Sigmoid colon (tissue), 7 donors: ENCODE measurements around the gene SLC30A3. TPM values are rescaled to one million over a fixed set of nuclear protein-coding genes. Genes with fewer than 3 reads are reported as not detected.

ENCODE experiments used
- DNase-seq: peaks from one replicate; pipeline ENCODE4 v3.0.0-alpha.2; 2019
- H3K27ac ChIP-seq, 4 donors: fragments of 200-600 bp; sonication (generic); one replicate each; pipeline ENCODE4 v1.5.1; 2016 to 2019; ENCODE audit warnings: mild to moderate bottlenecking in 1 of 4
- H3K27me3 ChIP-seq, 3 donors: fragments of 200-600 bp; sonication (generic); one replicate each; pipeline ENCODE4 v1.5.1; 2019; ENCODE audit warnings: mild to moderate bottlenecking in 1 of 3
- H3K36me3 ChIP-seq, 4 donors: fragments of 200-600 bp; sonication (generic); one replicate each; pipeline ENCODE4 v1.5.1; 2016 to 2019
- H3K4me1 ChIP-seq, 4 donors: fragments of 200-600 bp; sonication (generic); one replicate each; pipeline ENCODE4 v1.5.1; 2017 to 2019
- H3K4me3 ChIP-seq, 4 donors: fragments of 200-600 bp; sonication (generic); one replicate each; pipeline ENCODE4 v1.5.1; 2017 to 2019; ENCODE audit warnings: mild to moderate bottlenecking in 2 of 4, moderate library complexity in 1 of 4
- H3K9me3 ChIP-seq, 4 donors: fragments of 200-600 bp in 3 of 4; sonication (generic) in 3 of 4; one replicate each; pipeline versions ENCODE4 v1.5.1 to v1.6.1; 2013 to 2019
- EP300 ChIP-seq, 4 donors: sonication (generic); formaldehyde crosslinking; IDR thresholded peaks; one replicate each; pipeline ENCODE4 v1.6.1; 2017; ENCODE audit warnings: antibody characterized with exemption in 4 of 4
- POLR2A ChIP-seq, 2 donors: fragments of 450-650 bp; IDR thresholded peaks; one replicate each; pipeline ENCODE4 v1.6.1; 2016; ENCODE audit warnings: antibody characterized with exemption in 2 of 2, mild to moderate bottlenecking in 2 of 2, moderate library complexity in 2 of 2
- POLR2AphosphoS5 ChIP-seq, 4 donors: sonication (generic); formaldehyde crosslinking; IDR thresholded peaks; one replicate each; pipeline ENCODE4 v1.6.1; 2017; ENCODE audit warnings: antibody characterized with exemption in 4 of 4
- WGBS, 2 donors: extraction: QIAGEN DNeasy Blood & Tissue Kit; methylation state at CpG; one replicate each; pipeline ENCODE4 v1.1.7; 2013; 5-methylcytosine and 5-hydroxymethylcytosine counted together
- intact Hi-C: fragments of 100-400 bp; cut with DNase I; formaldehyde crosslinking; loops from one replicate; pipeline ENCODE4 v1.15.1; 2023
- polyA plus RNA-seq, 3 donors: library from polyadenylated mRNA; stranded (reverse); fragments of 200-250 nt; gene quantifications; one replicate each; pipeline ENCODE4 v1.2.3, GENCODE V29; 2013
- total RNA-seq, 4 donors: library from RNA; depleted of rRNA; stranded (reverse); fragments of >200 nt; gene quantifications; one replicate each; pipeline ENCODE4 v1.1.0, GENCODE V29; 2016
- TF ChIP-seq, protein P1 (sequence below), 4 experiments: fragments of 450-650 bp in 3 of 4; fragments of 200-600 bp in 1 of 4; IDR thresholded peaks; one replicate each; pipeline ENCODE4 v1.5.1; 2016 to 2019; ENCODE audit warnings: antibody characterized with exemption in 4 of 4, mild to moderate bottlenecking in 3 of 4, moderate library complexity in 2 of 4
- donor health status: healthy with polysubstance abuse.
- donor health status: Bipolar disorder and iron deficiency.
- donor health status: healthy.

SLC30A3 gene, protein sequence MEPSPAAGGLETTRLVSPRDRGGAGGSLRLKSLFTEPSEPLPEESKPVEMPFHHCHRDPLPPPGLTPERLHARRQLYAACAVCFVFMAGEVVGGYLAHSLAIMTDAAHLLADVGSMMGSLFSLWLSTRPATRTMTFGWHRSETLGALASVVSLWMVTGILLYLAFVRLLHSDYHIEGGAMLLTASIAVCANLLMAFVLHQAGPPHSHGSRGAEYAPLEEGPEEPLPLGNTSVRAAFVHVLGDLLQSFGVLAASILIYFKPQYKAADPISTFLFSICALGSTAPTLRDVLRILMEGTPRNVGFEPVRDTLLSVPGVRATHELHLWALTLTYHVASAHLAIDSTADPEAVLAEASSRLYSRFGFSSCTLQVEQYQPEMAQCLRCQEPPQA
- total RNA-seq (1 to 10 TPM in 1 of 4 donors, under 1 TPM in 2, not detected in 1; 0.28 to 1.1 (median 0.68) TPM), polyA plus RNA-seq (under 1 TPM in 2 of 3 donors, not detected in 1; 0.10 to 0.60 TPM)

DNA sequence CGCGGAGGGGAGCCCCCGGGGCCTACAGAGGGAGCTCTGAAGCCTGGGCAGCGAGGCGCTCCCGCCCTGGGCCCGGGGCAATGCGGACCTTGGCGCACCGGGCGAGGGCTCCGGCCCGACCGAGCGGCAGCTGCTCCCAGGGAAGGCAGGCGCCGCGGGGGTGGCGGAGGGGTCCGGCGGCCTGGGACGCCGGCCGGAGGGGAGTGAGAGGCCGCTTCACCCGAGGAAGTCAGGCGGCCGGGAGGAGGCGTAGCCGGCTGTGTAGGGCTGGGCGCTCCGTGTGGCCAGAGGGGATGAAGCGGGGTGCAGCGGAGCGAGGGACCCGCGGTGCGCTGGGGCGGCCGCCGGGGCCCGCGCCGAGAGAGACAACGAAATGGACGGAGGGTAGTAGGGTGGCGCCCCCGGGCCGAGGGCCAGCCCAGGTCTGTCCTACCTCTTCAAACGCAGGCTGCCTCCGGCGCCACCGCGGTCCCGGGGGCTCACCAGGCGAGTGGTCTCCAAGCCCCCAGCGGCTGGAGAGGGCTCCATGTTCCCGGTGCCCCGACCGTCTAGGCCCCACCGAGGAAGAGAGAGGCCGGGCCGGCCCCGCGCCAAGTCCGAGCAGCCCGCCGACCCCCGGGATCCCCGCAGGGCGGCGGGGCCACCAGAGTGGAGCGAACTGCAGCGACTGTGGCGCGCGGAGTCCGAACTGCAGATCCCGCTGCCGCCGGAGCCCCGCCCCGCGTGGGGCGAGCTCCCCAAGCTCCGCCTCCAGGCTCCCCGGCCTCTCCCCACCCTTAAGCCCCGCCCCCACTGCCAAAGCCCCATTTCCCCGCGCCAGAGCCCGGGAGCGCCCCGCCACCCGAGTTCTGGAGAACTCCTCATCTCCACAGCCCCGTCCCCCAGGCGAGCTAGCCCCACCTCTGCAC, at the start of gene SLC30A3:
Gene SLC30A3, minus strand, starts transcription at position 669 of the 908 bp plus-strand sequence. Its CDS starts 141 bp downstream, at position 528.
- H3K9me3 ChIP-seq, result no peaks in the 10 kb centered on the region
- H3K4me1 ChIP-seq, result peaks cover 0 to 38% (median 37%) of the 10 kb centered on the region in 4 donors
- intact Hi-C loops, result no loop called here
- peak in 1 of 4 donors; percentile 47 for TF ChIP-seq POLR2AphosphoS5 (IDR thresholded peaks at IDR 0.05)
- TF ChIP-seq POLR2A (IDR thresholded peaks at IDR 0.05), result no peak
- peak; percentile 71 for DNase-seq
- peaks cover 47 to 100% (median 92%) of the 10 kb centered on the region in 3 donors for H3K27me3 ChIP-seq
- 1% methylated on average over 96 of the region's 96 CpGs for WGBS, 2 donors
- no peak within 1 kb of the TSS for H3K27ac ChIP-seq
- no peaks in the 10 kb centered on the region for H3K36me3 ChIP-seq
- peak within 1 kb of the TSS; percentile 13 to 50 (median 44) for H3K4me3 ChIP-seq

DNA sequence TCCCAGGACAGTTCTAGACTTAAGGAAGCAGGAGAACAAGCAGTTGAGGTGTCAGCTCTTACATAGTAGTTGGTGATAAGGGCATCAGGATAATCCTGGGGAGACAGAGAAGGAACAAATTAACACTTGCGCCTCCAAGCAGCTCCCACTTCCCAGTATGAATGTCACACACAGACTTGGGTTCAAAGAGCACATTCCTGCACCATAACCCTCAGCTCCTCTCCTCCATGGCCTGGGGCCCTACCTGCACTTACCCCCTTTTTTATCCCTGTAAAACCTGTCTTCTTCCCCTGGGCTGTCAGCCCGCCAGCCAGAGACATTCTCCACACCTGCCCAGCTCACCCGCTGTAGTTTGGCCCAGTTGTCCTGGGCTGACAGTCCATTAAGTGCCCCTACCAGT, 49.3 kb upstream of the SLC30A3 start:
- peaks cover 4 to 25% (median 12%) of the 10 kb centered on the region in 4 donors for H3K36me3 ChIP-seq
- WGBS, 2 donors, result 94 to 98% methylated on average over 3 of the region's 3 CpGs
- intact Hi-C loops, result no loop called here
- no peaks in the 10 kb centered on the region for H3K9me3 ChIP-seq
- H3K4me3 ChIP-seq, result no peak overlapping the region
- TF ChIP-seq, protein P1, sequence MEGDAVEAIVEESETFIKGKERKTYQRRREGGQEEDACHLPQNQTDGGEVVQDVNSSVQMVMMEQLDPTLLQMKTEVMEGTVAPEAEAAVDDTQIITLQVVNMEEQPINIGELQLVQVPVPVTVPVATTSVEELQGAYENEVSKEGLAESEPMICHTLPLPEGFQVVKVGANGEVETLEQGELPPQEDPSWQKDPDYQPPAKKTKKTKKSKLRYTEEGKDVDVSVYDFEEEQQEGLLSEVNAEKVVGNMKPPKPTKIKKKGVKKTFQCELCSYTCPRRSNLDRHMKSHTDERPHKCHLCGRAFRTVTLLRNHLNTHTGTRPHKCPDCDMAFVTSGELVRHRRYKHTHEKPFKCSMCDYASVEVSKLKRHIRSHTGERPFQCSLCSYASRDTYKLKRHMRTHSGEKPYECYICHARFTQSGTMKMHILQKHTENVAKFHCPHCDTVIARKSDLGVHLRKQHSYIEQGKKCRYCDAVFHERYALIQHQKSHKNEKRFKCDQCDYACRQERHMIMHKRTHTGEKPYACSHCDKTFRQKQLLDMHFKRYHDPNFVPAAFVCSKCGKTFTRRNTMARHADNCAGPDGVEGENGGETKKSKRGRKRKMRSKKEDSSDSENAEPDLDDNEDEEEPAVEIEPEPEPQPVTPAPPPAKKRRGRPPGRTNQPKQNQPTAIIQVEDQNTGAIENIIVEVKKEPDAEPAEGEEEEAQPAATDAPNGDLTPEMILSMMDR (IDR thresholded peaks at IDR 0.05), result no peak
- TF ChIP-seq POLR2A (IDR thresholded peaks at IDR 0.05) (no peak), EP300 (IDR thresholded peaks at IDR 0.05) (no peak), POLR2AphosphoS5 (IDR thresholded peaks at IDR 0.05) (no peak)
- H3K4me1 ChIP-seq, result peaks cover 0 to 14% (median 12%) of the 10 kb centered on the region in 4 donors
- DNase-seq, result no peak
- peaks cover 14 to 25% (median 19%) of the 10 kb centered on the region in 3 donors for H3K27me3 ChIP-seq
- no peak overlapping the region for H3K27ac ChIP-seq

DNA sequence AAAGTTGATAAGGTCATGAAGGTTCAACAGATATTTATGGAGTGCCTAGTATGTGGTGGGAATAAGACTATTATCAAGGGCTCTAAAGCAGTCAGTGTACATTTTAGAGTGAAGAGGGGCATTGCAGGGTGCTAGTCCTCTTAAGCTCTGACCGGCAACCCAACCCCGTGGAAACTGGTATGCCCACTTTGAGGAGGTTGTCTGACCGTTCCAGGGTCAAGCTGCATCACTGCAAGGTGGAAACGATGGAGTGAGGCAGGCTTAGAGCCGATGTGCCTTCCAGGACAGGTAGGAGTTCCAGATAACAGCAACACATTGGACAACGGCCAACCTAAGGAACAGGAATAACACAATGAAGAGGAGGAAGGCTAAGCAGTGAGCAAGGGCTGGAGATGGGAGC, 46.8 kb upstream of the SLC30A3 start:
- H3K4me1 ChIP-seq, result peaks cover 0 to 24% (median 23%) of the 10 kb centered on the region in 4 donors
- intact Hi-C loops, result no loop called here
- peaks cover 28 to 50% (median 42%) of the 10 kb centered on the region in 3 donors for H3K27me3 ChIP-seq
- no peak overlapping the region for H3K4me3 ChIP-seq
- 90 to 97% methylated on average over 6 of the region's 6 CpGs for WGBS, 2 donors
- TF ChIP-seq EP300 (IDR thresholded peaks at IDR 0.05) (no peak), POLR2A (IDR thresholded peaks at IDR 0.05) (no peak)
- no peak overlapping the region for H3K27ac ChIP-seq
- H3K36me3 ChIP-seq, result peaks cover 4 to 17% (median 12%) of the 10 kb centered on the region in 4 donors
- no peaks in the 10 kb centered on the region for H3K9me3 ChIP-seq
- DNase-seq, result no peak

DNA sequence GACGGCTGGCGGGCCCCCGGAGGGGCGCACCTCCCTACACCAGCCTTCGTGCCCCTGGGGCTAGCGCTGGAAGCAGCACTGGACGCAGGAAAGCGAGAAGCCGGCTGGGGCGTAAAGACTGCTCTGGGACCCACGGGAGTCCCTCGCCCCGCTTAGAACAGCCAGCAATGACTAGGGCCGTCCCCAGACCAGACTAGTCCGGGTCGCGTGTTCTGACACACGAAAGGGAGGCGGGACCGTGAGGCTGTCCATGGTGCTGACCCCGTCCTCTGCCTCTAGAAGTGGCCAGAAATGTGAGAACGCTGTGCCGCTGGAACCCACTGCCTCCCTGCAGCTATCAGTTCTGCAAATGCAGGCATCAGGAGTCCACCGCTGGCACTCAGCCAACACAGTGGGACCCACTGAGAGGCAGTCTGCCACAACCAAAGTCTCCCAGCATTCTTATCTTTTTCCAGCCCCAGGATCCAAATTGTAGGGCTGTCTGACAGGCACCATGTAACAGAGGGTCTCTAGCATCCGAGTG, 45.6 kb upstream of the SLC30A3 start, which contains the start of gene UCN:
Gene UCN, minus strand, starts transcription at position 87 of the 523 bp plus-strand sequence. CDS start 550 bp downstream, outside the sequence.
- H3K4me3 ChIP-seq, result no peak within 1 kb of the TSS
- H3K27ac ChIP-seq, result no peak within 1 kb of the TSS
- DNase-seq, result no peak
- H3K27me3 ChIP-seq, result peaks cover 28 to 55% (median 46%) of the 10 kb centered on the region in 3 donors
- peaks cover 4 to 17% (median 12%) of the 10 kb centered on the region in 4 donors for H3K36me3 ChIP-seq
- peaks cover 0 to 24% (median 23%) of the 10 kb centered on the region in 4 donors for H3K4me1 ChIP-seq
- TF ChIP-seq, protein P1 (IDR thresholded peaks at IDR 0.05), result no peak
- TF ChIP-seq EP300 (IDR thresholded peaks at IDR 0.05), result no peak
- TF ChIP-seq POLR2AphosphoS5 (IDR thresholded peaks at IDR 0.05), result no peak
- no peak for TF ChIP-seq POLR2A (IDR thresholded peaks at IDR 0.05)
- 38 to 61% methylated on average over 25 of the region's 25 CpGs for WGBS, 2 donors
- intact Hi-C loops, result no loop called here
- H3K9me3 ChIP-seq, result no peaks in the 10 kb centered on the region

DNA sequence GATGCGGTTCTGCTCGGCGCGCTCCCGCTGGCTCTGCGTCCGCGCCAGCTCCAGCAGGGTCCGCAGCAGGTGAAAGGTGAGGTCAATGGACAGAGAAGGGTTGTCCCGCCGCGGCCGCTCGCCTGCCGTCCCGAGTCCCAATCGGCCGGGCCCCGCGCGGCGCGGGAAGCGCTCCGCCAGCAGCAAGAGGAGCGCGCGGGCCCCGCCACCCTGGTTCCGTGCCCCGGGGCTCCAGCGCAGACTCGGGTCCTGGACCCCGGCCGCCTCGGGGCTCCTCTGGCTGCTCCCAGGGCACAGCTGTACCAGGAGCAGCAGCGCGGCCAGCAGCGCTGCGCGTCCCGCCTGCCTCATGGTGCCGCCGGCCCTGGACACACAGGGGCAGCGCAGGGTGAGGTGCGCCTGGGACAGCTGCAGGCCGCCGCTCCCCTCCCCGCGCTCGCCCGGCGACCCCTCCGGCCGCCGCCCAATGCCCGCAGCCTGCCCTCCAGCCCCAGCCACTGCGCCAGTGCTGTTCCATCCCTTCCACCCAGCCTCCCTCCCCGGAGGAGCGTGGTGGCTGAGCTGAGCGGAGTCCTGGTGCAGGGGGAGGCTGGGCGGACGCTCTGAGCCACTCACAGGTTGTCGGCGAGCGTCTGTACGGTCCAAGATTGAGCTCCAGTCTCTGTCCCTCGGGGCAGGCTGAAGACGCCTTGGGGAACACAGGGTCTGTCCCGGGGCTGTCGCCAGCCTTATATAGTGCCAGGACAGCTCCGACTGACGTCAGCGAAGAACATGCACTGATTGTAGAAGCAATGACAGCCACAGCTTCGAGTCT, 44.9 kb upstream of the SLC30A3 start:
- Histone ChIP-seq H3K36me3 (peaks cover 4 to 17% (median 12%) of the 10 kb centered on the region in 4 donors), H3K27ac (no peak overlapping the region), H3K27me3 (peaks cover 28 to 55% (median 46%) of the 10 kb centered on the region in 3 donors), H3K4me1 (peaks cover 0 to 28% (median 23%) of the 10 kb centered on the region in 4 donors), H3K4me3 (no peak overlapping the region), H3K9me3 (no peaks in the 10 kb centered on the region)
- TF ChIP-seq POLR2A (IDR thresholded peaks at IDR 0.05), result no peak
- TF ChIP-seq EP300 (IDR thresholded peaks at IDR 0.05), result no peak
- TF ChIP-seq POLR2AphosphoS5 (IDR thresholded peaks at IDR 0.05), result no peak
- TF ChIP-seq, protein P1 (IDR thresholded peaks at IDR 0.05), result no peak
- intact Hi-C loops, result no loop called here
- no peak for DNase-seq
- WGBS, 2 donors, result 7 to 24% methylated on average over 75 of the region's 75 CpGs
